ENCODE results near the gene CD3E. TPM values are rescaled to one million over a fixed set of nuclear protein-coding genes. Genes with fewer than 3 reads are reported as not detected.

CD3E gene
- total and polyA plus RNA-seq, 9 of the 15 experiments (the other 6 are each of a cell fraction or from before 2014, with no cell fraction given), result 0.07 to 0.62 (median 0.19) TPM; not detected in 5

- TF ChIP-seq AFF4 (CRISPR knock-in tag; IDR thresholded peaks at IDR 0.05) (no peak), ZZZ3 (IDR thresholded peaks at IDR 0.05) (no peak), ZFP30 (CRISPR knock-in tag; IDR thresholded peaks at IDR 0.05; ENCODE audit: borderline replicate concordance) (no peak), DPF2 (IDR thresholded peaks at IDR 0.05) (no peak; the same call in 1 of the 2 replicates), ELF2 (CRISPR knock-in tag; IDR thresholded peaks at IDR 0.05) (peak; percentile 95), CHD4 (IDR thresholded peaks at IDR 0.05; ENCODE audit: insufficient read depth, insufficient replicate concordance, low read depth, low read length, poor library complexity, severe bottlenecking) (peak; percentile 100), TBP (optimal IDR thresholded peaks at IDR 0.05; ENCODE audit: low read depth, low read length) (peak; percentile 66), FOXK2 (conservative IDR thresholded peaks at IDR 0.05 in 1 of 2, IDR thresholded peaks at IDR 0.05 in 1 of 2; ENCODE audit: low read depth in 2 of 2) (peak; percentile 85 to 89), HEY1 (CRISPR knock-in tag; IDR thresholded peaks at IDR 0.05; ENCODE audit: borderline replicate concordance) (no peak), ZNF124 (CRISPR knock-in tag; IDR thresholded peaks at IDR 0.05) (no peak), BMI1 (IDR thresholded peaks at IDR 0.05; ENCODE audit: low read length) (no peak), HDAC8 (tag; IDR thresholded peaks at IDR 0.05) (0 out of 2 replicates have a peak, but pooled peaks have one; percentile 45), NFE2L1 (tag; IDR thresholded peaks at IDR 0.05; ENCODE audit: borderline replicate concordance, low read depth) (no peak), SRSF9 (IDR thresholded peaks at IDR 0.05; ENCODE audit: borderline replicate concordance, low read depth, low read length) (no peak), ZNF57 (CRISPR knock-in tag; IDR thresholded peaks at IDR 0.05) (no peak), ZNF511 (CRISPR knock-in tag; IDR thresholded peaks at IDR 0.05) (no peak), HIVEP1 (CRISPR knock-in tag; IDR thresholded peaks at IDR 0.05) (no peak), E2F8 (IDR thresholded peaks at IDR 0.05; ENCODE audit: low read depth, partially characterized antibody) (peak; percentile 96), ZNF354B (CRISPR knock-in tag; IDR thresholded peaks at IDR 0.05) (no peak), ZNF436 (CRISPR knock-in tag; IDR thresholded peaks at IDR 0.05) (no peak)
- TF ChIP-seq, protein P1, sequence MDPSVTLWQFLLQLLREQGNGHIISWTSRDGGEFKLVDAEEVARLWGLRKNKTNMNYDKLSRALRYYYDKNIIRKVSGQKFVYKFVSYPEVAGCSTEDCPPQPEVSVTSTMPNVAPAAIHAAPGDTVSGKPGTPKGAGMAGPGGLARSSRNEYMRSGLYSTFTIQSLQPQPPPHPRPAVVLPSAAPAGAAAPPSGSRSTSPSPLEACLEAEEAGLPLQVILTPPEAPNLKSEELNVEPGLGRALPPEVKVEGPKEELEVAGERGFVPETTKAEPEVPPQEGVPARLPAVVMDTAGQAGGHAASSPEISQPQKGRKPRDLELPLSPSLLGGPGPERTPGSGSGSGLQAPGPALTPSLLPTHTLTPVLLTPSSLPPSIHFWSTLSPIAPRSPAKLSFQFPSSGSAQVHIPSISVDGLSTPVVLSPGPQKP (CRISPR knock-in tag; IDR thresholded peaks at IDR 0.05), result no peak
These were observed 54.9 kb downstream of the CD3E start, which contains the start of gene UBE4A (continued) for GRCh38 chr11:118359295-118359958.

All from K562 (cell line).